Measurements from ENCODE around the gene FAM83B.
"Not testable (repeated sequence)": the region's sequence is repeated elsewhere in the genome, so short reads cannot be mapped to it uniquely, and the experiment has no call there.

FAM83B gene

DNA sequence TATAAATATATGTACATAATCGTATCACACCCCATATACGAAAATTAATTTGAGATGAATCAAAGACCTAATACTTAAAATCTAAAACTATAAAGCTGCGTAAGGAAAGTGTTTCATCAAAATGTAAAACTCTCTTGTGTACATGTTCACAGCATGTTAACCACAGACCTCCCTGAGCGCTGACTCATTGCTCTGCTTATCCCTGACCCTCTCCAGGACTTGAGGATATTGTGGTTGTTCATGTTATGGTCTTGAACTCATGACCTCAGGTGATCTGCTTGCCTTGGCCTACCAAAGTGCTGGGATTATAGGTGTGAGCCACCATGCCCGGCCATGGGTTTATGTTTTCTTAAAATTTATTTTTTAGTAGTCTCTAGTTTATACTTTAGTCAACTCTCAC is 14.2 kb downstream of the FAM83B start:
- no peak for DNase-seq

DNA sequence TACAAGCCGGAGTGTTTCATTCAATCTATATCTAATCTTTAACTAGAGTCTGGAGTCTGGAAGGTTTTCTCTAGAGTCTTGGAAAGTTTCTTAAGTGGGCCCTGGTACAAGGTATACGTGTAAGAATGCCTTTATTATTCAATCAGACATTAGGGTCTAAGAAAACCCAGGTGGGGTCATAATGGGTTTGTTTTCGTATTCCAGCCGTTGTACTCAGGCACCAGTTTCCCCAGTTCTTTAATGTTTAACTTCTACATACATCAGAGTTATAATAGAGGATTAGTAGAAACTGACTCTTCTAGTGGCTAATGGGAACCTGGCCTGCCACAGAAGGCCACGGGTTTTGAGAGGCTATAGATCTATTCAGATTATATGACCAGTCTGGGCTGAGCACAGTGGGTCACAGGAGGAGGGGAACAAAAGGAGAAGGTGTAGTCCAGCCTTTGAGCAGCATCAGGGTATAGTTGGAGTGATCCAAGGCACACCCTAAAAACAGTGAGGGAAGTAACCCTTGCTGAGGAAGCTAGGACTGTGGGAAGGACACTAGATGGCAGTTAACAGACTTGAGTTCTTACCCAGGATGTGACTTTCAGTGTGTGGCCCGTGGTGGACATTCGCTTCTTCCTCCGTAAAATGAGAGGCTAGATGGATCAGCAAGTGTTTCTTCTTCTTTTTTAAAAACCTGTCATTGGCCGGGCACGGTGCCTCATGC is 15.5 kb downstream of the FAM83B start:
- no peak for DNase-seq

GRCh38 chr6:54864272-54864671 is 17.7 kb downstream of the FAM83B start:
- no peak for DNase-seq

- DNase-seq: no peak
Measured at GRCh38 chr6:54865091-54865631, 18.6 kb downstream of the FAM83B start.

- no peak for DNase-seq
Measured at GRCh38 chr6:54868556-54868955, 22.0 kb downstream of the FAM83B start.

DNA sequence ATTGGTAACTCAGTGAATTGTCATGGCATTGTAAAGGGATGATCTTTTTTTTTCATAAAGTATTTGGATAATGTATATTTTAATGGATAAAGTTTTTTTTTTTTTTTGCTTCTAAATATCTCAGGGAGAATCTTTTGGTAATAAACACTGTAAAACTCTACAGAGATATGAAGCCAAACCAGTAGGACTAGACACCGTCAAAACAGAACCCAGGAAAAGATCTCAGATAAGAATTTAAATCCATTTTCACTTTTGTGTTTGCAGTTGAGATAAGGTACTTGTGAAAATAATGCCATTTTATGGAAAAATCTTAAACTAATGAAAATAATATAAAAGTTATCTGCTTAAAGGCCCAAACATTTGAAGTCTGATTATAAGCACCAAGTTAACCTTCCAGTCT is 27.0 kb downstream of the FAM83B start:
- no peak for DNase-seq

- DNase-seq: no peak
Measured at GRCh38 chr6:54874349-54875048, 27.9 kb downstream of the FAM83B start.

DNA sequence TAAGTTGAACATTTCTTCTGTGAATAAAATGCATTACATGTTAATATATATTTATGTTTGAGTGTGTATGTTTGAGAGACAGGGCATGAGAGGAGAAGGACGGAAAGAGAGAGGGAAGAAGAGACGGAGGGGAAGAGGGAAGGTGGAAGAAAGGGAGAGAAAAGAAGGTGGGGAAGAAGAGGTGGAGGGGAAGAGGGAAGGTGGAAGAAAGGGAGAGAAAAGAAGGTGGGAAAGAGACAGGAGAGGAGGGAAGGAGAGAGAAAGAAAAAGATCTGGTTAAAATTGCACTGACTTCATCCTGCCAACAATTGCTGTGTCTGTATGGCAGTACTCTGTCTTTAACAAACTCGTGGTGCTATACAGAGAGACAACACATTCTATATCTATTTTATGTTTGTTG is 29.0 kb downstream of the FAM83B start:
- DNase-seq: no peak

DNA sequence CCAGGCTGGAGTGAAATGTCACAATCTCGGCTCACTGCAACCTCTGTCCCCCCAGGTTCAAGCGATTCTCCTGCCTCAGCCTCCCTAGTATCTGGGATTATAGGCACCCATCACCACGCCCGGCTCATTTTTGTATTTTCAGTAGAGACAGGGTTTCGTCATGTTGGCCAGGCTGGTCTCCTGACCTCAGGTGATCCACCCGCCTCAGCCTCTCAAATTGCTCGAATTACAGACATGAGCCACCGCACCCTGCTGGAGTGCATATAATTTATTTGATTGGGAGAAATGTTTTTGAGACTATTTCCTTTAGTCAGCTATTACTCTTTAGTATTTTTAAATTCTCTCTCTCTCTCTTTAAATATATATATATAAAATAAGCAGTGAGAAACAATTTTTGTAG is 29.8 kb downstream of the FAM83B start:
- DNase-seq: no peak

- no peak for DNase-seq
Measured at GRCh38 chr6:54876871-54877270, 30.3 kb downstream of the FAM83B start.

DNA sequence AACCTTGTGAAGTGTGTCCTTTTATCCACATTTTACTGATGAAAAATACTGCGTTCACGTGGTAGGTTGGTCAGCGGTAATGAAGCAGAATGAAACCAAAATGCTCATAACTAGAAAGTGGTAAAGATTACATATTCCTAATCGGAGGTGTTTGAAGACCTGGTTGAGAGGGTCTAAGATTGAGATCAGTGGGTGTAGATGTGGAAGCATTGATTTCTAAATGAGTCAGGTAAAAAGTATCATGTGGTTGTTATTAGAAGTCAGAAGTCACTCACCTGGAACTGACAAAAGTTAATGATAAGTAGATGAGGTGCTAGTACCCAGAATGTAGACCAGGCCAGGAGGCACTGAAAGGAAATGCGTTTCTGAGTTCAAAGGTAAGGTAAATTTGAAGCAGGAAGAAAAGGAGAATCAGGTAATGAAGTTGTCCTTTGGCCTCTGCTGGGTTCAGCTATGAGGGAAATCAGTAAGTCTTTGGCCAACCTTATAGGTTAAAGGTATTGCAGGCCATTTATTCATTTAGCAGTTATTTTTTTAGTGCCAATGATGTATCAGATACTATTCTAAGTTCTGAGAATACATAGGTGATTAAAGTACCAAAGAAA is 31.2 kb downstream of the FAM83B start:
- DNase-seq: no peak

GRCh38 chr6:54878718-54879117 is 32.1 kb downstream of the FAM83B start:
- DNase-seq: no peak

- DNase-seq: no peak
Measured at GRCh38 chr6:54879188-54879985, 32.8 kb downstream of the FAM83B start.

GRCh38 chr6:54881067-54881730 is 34.6 kb downstream of the FAM83B start:
- no peak for DNase-seq

- DNase-seq: not testable (repeated sequence)
Measured at GRCh38 chr6:54881891-54882290, 35.3 kb downstream of the FAM83B start.

GRCh38 chr6:54886932-54887584 is 40.5 kb downstream of the FAM83B start:
- DNase-seq: no peak

DNA sequence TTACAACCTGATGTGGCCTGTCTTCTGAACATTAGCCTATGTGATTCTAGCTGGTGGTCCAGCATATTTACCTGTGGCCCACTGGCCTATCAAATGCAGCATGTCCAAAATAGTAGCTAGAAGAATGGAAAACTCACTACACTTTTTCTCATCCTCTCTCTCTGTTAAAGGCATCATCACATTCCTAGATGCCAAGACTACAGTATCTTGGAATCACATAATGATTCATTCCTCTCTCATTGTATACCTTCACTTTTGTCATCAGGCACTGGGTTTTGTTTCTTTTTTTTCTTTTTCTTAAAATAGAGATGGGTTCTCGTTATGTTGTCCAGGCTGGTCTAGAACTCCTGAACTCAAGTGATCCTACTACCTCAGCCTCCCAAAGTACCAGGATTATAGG is 45.0 kb downstream of the FAM83B start:
- DNase-seq: no peak

- no peak for DNase-seq
Measured at GRCh38 chr6:54892831-54893230, 46.3 kb downstream of the FAM83B start.

DNA sequence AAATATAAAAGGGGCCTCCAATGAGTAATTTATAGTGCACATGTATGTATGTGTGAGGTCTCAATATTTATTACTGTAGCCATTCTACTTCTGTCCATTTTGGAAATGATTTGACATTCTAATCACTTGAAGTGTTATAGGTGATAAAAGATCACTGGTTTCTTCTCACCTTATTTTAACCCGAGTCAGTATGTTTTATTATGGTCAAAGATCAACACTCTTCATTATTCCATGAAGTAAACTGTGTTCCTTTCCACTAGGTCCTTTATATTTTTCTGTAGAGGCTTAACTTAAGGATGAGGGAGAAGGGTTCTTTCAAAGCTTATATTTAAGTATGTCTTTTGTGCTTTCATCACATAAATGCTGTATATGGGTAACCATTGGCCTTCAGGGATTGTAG is 47.2 kb downstream of the FAM83B start:
- DNase-seq: no peak

GRCh38 chr6:54896302-54896701 is 49.7 kb downstream of the FAM83B start:
- no peak for DNase-seq

GRCh38 chr6:54897462-54898189 is 51.1 kb downstream of the FAM83B start:
- no peak for DNase-seq
